Liver (tissue), 9 donors: ENCODE measurements around the gene GALNT9. TPM values are rescaled to one million over a fixed set of nuclear protein-coding genes. Genes with fewer than 3 reads are reported as not detected.

Source experiments
- DNase-seq: peaks from one replicate; pipeline ENCODE4 v3.0.0-alpha.2; 2017; ENCODE audit warnings: low spot score
- H3K27ac ChIP-seq, 2 donors: one replicate each; pipeline ENCODE4 v1.7.0; 2013; ENCODE audit warnings: inconsistent platforms in 2 of 2, low read length in 2 of 2, control low read depth in 1 of 2, low read depth in 1 of 2, mild to moderate bottlenecking in 1 of 2
- H3K27me3 ChIP-seq, 4 donors: one replicate each; pipeline versions ENCODE4 v1.6.1 to v1.7.0; 2013; ENCODE audit warnings: low read length in 3 of 4, inconsistent platforms in 1 of 4, mild to moderate bottlenecking in 1 of 4, moderate library complexity in 1 of 4; ENCODE audit not compliant: control insufficient read depth in 4 of 4, insufficient read depth in 4 of 4
- H3K36me3 ChIP-seq, 4 donors: one replicate each; pipeline versions ENCODE4 v1.6.1 to v1.7.0; 2013; ENCODE audit warnings: low read length in 3 of 4, mild to moderate bottlenecking in 3 of 4, low read depth in 1 of 4, moderate library complexity in 1 of 4; ENCODE audit not compliant: control insufficient read depth in 4 of 4, insufficient read depth in 3 of 4
- H3K4me1 ChIP-seq, 4 donors: one replicate each; pipeline versions ENCODE4 v1.6.1 to v1.7.0; 2013; ENCODE audit warnings: low read length in 3 of 4, mild to moderate bottlenecking in 3 of 4, moderate library complexity in 1 of 4; ENCODE audit not compliant: control insufficient read depth in 4 of 4, insufficient read depth in 4 of 4
- H3K4me3 ChIP-seq, 3 donors: one replicate each; pipeline versions ENCODE4 v1.6.1 to v1.7.0; 2013; ENCODE audit warnings: low read length in 3 of 3, control low read depth in 1 of 3, low read depth in 1 of 3, mild to moderate bottlenecking in 1 of 3
- H3K9ac ChIP-seq, 2 donors: one replicate each; pipeline ENCODE4 v1.7.0; 2013; ENCODE audit warnings: low read length in 2 of 2, mild to moderate bottlenecking in 2 of 2, moderate library complexity in 2 of 2, control low read depth in 1 of 2, low read depth in 1 of 2
- H3K9me3 ChIP-seq, 4 donors: one replicate each; pipeline versions ENCODE4 v1.6.1 to v1.7.0; 2013; ENCODE audit warnings: low read length in 3 of 4; ENCODE audit not compliant: control insufficient read depth in 4 of 4
- ATF3 ChIP-seq: IDR thresholded peaks from 2 replicates; pipeline ENCODE4 v1.6.1; 2016; ENCODE audit warnings: antibody characterized with exemption
- CTCF ChIP-seq: fragments of 150-350 bp; IDR thresholded peaks from 2 replicates; pipeline ENCODE4 v1.5.1; 2017; ENCODE audit warnings: improper control_type of control experiment, low read depth, low read length; ENCODE audit not compliant: missing input control
- EGR1 ChIP-seq, 2 donors: IDR thresholded peaks; 2 replicates each; pipeline ENCODE4 v1.6.1; 2016 to 2018; ENCODE audit warnings: antibody characterized with exemption in 2 of 2, low read depth in 2 of 2
- FOXA1 ChIP-seq: IDR thresholded peaks from 2 replicates; pipeline ENCODE4 v1.6.1; 2016; ENCODE audit warnings: antibody characterized with exemption
- FOXA2 ChIP-seq: IDR thresholded peaks from 2 replicates; pipeline ENCODE4 v1.6.1; 2016; ENCODE audit warnings: antibody characterized with exemption
- GABPA ChIP-seq, 2 donors: IDR thresholded peaks in 1 of 2; conservative IDR thresholded peaks in 1 of 2; 2 replicates each; pipeline ENCODE4 v1.6.1; 2016; ENCODE audit warnings: antibody characterized with exemption in 2 of 2, mild to moderate bottlenecking in 1 of 2, moderate library complexity in 1 of 2
- HNF4A ChIP-seq, 2 donors: conservative IDR thresholded peaks; 2 replicates each; pipeline ENCODE4 v1.6.1; 2016; ENCODE audit warnings: antibody characterized with exemption in 2 of 2, mild to moderate bottlenecking in 2 of 2
- HNF4G ChIP-seq: IDR thresholded peaks from 2 replicates; pipeline ENCODE4 v1.6.1; 2016; ENCODE audit warnings: antibody characterized with exemption
- JUND ChIP-seq, 2 donors: IDR thresholded peaks; 2 replicates each; pipeline ENCODE4 v1.6.1; 2016; ENCODE audit warnings: antibody characterized with exemption in 2 of 2
- MAX ChIP-seq: IDR thresholded peaks from 2 replicates; pipeline ENCODE4 v1.6.1; 2016; ENCODE audit warnings: antibody characterized with exemption
- NR2F2 ChIP-seq: IDR thresholded peaks from 2 replicates; pipeline ENCODE4 v1.6.1; 2016; ENCODE audit warnings: antibody characterized with exemption
- RAD21 ChIP-seq, 2 donors: IDR thresholded peaks; 2 replicates each; pipeline ENCODE4 v1.6.1; 2016; ENCODE audit warnings: antibody characterized with exemption in 2 of 2, mild to moderate bottlenecking in 2 of 2
- RXRA ChIP-seq, 2 donors: IDR thresholded peaks; 2 replicates each; pipeline ENCODE4 v1.6.1; 2017 to 2018; ENCODE audit warnings: antibody characterized with exemption in 2 of 2, mild to moderate bottlenecking in 1 of 2
- SP1 ChIP-seq: IDR thresholded peaks from 2 replicates; pipeline ENCODE4 v1.6.1; 2018; ENCODE audit warnings: antibody characterized with exemption, mild to moderate bottlenecking
- TAF1 ChIP-seq: conservative IDR thresholded peaks from 2 replicates; pipeline ENCODE4 v1.6.1; 2016; ENCODE audit warnings: antibody characterized with exemption, mild to moderate bottlenecking
- YY1 ChIP-seq: IDR thresholded peaks from 2 replicates; pipeline ENCODE4 v1.6.1; 2016; ENCODE audit warnings: antibody characterized with exemption, mild to moderate bottlenecking
- ZBTB33 ChIP-seq: IDR thresholded peaks from 2 replicates; pipeline ENCODE4 v1.6.1; 2016; ENCODE audit warnings: antibody characterized with exemption
- WGBS: extraction: QIAGEN DNeasy Blood & Tissue Kit; methylation state at CpG from one replicate; pipeline ENCODE4 v1.1.7; 2013; 5-methylcytosine and 5-hydroxymethylcytosine counted together
- polyA plus RNA-seq, 2 donors: library from polyadenylated mRNA; stranded (reverse) in 1 of 2; unstranded in 1 of 2; fragments of 200-250 nt in 1 of 2; fragments of >200 nt in 1 of 2; fragmentation: Nextera tagmentation in 1 of 2; extraction: Ambion mirVana in 1 of 2; gene quantifications; one replicate each; pipeline versions ENCODE4 v1.2.1 to v1.2.3, GENCODE V29; 2013 to 2015
- total RNA-seq, 2 donors: library from RNA; depleted of rRNA; stranded (reverse); fragments of >200 nt; gene quantifications; one replicate each; pipeline ENCODE4 v1.2.3, GENCODE V29; 2014
- TF ChIP-seq, protein P1 (sequence below): IDR thresholded peaks from 2 replicates; pipeline ENCODE4 v1.6.1; 2016; ENCODE audit warnings: antibody characterized with exemption, mild to moderate bottlenecking
- donor health status: healthy.
- donor health status: healthy.
- donor health status: healthy.
- donor health status: healthy.
- donor health status: healthy.

GALNT9 gene
- total and polyA plus RNA-seq, 4 donors, result 0.05 to 0.25 (median 0.09) TPM; not detected in 1

GRCh38 chr12:132211326-132211725 is 118.1 kb downstream of the GALNT9 start:
- no peak overlapping the region for H3K27ac ChIP-seq
- no peaks in the 10 kb centered on the region for H3K4me1 ChIP-seq

More at GRCh38 chr12:132211326-132211725, 118.1 kb downstream of the GALNT9 start:
- Histone ChIP-seq H3K27me3 (no peaks in the 10 kb centered on the region), H3K36me3 (no peaks in the 10 kb centered on the region), H3K9me3 (peaks cover 0 to 3% (median 0%) of the 10 kb centered on the region in 4 donors), H3K4me3 (no peak overlapping the region), H3K9ac (no peak overlapping the region)
- TF ChIP-seq FOXA2 (no peak), GABPA (IDR thresholded peaks at IDR 0.05 in 1 of 2, conservative IDR thresholded peaks at IDR 0.05 in 1 of 2) (no peak), TAF1 (no peak), NR2F2 (no peak), MAX (no peak), SP1 (no peak), RXRA (IDR thresholded peaks at IDR 0.05) (no peak), EGR1 (IDR thresholded peaks at IDR 0.05; ENCODE audit: low read depth in 2 of 2) (no peak), RAD21 (IDR thresholded peaks at IDR 0.05) (no peak), CTCF (no peak), ATF3 (no peak), FOXA1 (no peak), JUND (IDR thresholded peaks at IDR 0.05) (no peak), HNF4G (no peak), YY1 (no peak), HNF4A (conservative IDR thresholded peaks at IDR 0.05) (no peak), ZBTB33 (no peak)
- TF ChIP-seq, protein P1, sequence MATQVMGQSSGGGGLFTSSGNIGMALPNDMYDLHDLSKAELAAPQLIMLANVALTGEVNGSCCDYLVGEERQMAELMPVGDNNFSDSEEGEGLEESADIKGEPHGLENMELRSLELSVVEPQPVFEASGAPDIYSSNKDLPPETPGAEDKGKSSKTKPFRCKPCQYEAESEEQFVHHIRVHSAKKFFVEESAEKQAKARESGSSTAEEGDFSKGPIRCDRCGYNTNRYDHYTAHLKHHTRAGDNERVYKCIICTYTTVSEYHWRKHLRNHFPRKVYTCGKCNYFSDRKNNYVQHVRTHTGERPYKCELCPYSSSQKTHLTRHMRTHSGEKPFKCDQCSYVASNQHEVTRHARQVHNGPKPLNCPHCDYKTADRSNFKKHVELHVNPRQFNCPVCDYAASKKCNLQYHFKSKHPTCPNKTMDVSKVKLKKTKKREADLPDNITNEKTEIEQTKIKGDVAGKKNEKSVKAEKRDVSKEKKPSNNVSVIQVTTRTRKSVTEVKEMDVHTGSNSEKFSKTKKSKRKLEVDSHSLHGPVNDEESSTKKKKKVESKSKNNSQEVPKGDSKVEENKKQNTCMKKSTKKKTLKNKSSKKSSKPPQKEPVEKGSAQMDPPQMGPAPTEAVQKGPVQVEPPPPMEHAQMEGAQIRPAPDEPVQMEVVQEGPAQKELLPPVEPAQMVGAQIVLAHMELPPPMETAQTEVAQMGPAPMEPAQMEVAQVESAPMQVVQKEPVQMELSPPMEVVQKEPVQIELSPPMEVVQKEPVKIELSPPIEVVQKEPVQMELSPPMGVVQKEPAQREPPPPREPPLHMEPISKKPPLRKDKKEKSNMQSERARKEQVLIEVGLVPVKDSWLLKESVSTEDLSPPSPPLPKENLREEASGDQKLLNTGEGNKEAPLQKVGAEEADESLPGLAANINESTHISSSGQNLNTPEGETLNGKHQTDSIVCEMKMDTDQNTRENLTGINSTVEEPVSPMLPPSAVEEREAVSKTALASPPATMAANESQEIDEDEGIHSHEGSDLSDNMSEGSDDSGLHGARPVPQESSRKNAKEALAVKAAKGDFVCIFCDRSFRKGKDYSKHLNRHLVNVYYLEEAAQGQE, result no peak
- 85% methylated on average over 18 of the region's 18 CpGs for WGBS
- no peak for DNase-seq
